Stimulated activated CD4-positive, alpha-beta T cell treated with anti-CD3 and anti-CD28 coated beads, TNF-alpha, amount 100 ng/mL, for 48 hours (primary cell): ENCODE data around the gene LRFN2.

Source experiments
- DNase-seq, 3 donors: peaks; one replicate each; pipeline ENCODE4 v3.0.0-alpha.2; 2020; ENCODE audit warnings: low read depth in 3 of 3

Gene LRFN2

DNA sequence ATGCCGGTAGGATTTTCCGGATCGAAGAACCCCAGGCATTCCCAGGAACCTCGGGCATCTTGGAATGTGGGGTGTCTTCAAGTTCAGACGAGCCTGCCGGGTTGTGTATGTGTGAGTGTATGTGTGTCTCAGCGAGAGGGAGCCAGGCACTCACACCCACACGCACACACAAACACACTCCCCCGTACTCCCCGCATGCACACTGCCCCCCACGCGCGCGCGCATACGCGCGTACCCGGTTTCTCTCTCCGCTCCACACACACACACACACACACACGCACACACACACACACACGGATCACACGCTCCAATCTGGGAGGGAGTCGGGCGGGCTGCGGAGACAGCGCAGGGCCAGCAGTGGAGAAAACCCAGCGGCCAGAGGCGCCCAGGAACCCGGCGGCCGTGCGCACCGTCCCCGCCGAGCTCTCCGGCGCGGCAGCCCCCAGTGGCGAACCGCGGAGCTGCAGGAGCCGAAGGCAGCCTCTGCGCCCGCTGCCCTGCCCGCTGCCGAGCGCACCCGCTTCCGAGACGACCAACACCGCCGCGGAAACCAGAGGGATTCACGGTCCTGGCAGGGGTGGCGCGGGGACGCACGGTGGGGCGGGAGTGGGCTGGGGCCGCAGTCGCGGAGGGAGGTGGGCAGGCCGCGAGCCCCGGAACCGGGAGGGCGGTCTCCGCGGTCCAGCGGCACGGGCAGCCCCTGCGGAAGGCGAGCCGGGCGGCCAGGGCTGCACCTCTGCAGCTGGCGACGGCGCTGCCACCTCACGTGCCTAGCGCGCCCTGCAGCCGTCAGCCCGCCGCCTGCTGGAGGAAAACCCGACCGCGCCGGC, at the start of gene LRFN2:
Gene LRFN2, minus strand, starts transcription at position 125 of the 830 bp plus-strand sequence.
- DNase-seq, result peak; percentile 46 to 62 (median 56)

DNA sequence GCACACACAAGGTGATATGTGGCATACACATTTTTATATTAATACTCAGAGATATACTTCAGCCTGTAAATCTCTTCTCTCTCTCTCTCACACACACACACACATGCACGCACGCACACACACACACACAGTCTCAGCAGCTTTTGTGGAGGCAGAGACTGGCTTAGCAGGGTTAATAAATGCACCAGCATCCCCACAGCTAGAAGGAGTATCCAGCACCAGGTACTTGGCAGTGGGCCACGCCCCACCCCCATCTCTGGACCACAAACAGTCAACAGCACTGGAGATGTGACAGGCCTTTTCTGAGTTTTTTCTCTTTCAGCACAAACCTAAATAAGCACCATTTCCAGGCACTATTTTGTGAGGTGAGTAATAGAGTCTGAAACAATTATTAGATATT, 47.3 kb upstream of the LRFN2 start:
- DNase-seq, result no peak

DNA sequence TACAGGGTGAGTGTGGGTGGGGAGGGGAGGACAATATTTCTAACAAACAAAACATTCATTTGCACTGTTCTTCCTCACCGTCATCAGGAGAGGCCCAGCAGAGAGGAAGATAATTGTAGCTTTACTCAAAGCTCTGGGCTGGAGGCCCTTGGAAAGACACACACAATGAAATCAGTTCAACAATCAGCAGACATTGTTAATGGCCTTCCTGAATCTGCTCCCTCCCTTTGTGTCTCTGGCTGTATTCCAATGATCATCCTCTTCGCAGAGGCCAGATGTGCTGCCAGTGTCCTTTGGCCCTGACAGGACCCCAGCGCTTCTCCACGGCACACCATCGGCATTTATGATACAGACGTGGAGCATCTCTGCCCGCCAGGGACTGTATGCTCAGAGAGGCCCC, 44.6 kb upstream of the LRFN2 start:
- DNase-seq, result no peak

DNA sequence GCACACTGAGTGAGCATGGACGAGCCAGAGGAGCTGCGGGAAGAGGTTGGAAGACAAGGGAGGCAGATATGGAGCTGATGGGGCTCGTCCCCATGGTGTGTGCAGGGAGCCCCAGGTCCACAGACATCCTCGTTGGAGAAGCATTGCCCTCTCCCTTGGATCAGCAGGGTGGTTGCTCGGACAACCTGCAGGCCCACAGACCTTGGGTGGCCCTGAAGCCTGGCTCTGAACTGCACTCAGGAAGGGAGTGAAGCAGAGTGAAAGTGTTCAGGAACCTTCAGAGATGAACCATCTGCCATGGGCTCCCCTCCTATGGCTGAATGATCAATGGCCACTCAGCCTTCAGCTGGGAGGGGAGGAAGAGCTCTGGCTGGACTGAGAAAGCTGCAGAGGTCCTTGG, 43.3 kb upstream of the LRFN2 start:
- DNase-seq, result no peak

DNA sequence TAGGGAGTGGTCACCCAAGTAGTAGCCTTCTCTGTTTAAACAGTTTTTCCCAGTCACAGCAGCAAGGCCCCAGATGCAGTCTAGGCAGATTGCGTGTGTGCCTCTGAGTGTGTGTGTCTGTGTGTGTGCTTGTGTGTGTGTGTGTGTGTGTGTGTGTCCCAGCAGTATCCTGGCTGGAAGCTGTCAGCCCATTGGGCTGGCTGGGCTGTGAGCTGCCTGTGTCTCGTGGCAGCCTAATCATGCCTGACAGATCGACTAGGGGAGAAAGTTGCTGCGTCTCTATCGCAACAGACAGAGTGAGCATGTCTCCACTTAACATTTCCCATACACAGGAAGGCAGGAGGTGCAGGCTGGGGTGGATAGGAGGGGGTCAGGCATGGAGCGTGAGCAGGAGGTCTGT, 42.9 kb upstream of the LRFN2 start:
- no peak for DNase-seq

DNA sequence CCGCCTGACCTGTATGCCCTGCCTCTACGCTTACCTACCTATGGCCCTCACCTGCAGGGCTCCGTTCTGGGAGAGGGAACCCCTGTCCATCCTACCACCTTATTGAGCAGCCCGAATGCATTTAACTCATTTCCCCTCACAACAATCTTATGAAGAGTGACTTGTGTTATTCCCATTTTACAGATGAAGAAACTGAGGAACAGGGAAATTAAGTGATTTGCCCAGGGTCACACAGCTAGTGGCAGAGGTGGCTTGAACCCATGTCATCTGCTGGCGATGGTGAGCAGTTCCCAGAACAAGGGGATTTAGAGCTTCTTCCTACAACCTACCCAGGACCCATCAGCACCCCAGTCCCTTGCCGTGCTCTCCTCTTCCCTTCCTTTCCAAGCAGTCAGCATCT, 42.3 kb upstream of the LRFN2 start:
- no peak for DNase-seq

DNA sequence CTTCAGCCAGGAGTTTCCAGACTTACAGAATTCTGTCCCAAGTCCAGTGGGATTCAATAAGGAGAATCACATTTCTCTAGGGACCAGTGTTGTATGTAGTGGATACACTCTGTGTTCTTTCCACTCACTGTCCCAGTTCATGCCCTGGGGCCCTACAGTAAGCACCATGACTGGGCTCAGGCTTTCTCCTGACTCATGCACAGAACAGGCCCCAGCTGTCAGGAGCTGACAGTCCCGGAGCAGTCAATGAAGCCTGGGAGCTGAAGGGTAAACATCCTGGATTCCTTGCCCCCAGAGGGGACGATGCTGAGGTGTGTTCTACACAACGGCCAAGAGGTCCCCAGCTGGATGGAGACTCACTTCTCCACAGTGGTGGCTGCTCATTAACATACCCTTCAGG, 40.2 kb upstream of the LRFN2 start:
- DNase-seq, result no peak

DNA sequence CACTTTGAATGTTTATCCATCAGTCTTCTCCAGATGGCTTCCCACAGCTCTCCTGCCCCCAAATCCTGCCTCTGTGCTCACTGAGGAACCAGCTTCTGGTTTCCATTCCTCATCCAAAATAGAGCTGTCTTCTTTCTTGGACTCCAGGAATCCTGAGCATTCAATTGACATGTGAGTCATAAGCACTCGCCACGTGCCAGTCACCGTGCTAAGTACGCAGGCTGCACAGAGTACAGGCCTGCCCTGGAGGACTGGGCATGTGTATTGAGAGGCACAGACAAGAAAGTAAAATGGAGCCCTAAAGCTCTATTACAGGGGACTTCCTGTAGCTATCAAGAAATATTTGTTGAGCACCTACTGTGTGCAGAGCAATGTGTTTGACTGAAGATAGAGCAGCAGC, 39.7 kb upstream of the LRFN2 start:
- no peak for DNase-seq

DNA sequence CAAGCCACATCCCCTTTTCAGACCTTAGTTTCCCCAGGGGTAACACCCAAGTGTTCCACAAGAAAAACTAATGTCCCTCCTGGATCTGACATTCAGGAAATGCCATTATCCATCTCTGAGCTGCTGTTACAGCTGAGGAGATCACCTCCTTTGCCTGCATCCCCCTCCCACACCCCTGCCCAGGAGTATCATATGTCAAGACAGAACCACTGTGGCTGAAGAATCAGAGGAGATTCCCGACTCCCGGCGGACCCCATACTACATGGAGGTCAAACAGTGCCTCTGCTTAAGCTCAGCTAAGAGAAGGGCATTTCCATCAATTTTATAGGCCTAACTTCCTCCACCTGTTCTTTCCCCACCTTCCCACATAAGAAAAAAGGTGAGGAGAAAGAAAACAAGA, 36.8 kb upstream of the LRFN2 start:
- no peak for DNase-seq

DNA sequence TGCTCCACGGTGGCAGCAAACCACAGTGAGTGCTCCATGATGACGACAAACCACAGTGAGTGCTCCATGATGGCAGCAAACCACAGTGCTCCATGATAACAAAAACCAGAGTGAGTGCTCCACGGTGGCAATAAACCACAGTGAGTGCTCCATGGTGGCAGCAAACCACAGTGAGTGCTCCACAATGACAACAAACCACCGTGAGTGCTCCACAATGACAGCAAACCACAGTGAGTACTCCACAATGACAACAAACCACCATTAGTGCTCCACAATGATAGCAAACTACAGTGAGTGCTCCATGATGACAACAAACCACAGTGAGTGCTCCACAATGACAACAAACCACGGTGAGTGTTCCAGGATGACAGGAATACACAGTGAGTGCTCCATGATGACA, 36.0 kb upstream of the LRFN2 start:
- no peak for DNase-seq

DNA sequence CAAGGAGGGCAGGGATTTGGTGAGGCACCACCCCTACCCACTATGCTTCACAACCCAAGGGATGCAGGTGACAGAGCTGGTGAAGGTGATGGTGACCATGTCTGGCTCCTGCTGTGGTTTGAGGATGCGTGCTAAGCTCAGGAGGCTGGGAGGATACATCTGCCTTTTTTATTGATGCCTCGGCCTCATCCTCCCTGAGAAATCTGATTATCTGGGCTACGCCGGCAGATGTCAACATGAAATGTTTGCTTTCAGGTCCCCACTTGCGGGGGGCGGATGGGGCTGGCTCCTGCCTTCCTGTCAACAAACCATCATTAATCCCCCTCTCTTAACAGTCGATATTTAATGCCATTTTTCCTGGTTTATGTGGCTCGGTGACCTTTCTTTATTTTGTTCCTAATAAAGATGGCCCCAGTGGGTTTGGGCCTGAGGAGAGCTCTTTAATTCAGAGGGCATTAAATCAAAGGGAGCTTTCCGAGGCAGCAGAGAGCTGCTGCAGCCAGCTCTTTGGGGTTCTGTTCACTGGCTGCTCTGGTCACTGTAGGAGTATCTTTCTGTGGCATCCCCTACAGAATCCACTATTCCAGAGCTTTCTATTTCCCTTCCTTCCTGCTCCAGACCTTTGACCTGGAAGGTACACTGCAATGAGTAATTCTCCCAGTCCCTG, 33.5 kb upstream of the LRFN2 start:
- DNase-seq, result no peak

DNA sequence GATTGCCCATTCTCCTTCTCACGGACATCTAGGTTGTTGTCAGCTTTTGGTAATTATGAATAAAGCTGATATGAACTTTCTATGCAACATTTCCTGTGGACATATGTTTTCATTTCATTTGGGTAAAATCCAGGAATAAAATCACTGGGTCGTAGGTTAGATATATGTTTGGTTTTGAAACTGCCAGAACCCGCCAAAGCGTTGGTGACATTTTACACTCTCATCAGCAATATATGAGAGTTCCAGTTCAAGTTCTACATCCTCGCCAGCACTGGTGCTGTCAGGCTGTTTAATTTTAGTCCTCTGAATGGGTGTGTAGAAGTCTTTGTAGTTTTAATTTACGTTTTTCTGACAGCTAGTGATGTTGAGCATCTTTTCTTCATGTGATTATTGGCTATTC, 27.5 kb upstream of the LRFN2 start:
- DNase-seq, result no peak

DNA sequence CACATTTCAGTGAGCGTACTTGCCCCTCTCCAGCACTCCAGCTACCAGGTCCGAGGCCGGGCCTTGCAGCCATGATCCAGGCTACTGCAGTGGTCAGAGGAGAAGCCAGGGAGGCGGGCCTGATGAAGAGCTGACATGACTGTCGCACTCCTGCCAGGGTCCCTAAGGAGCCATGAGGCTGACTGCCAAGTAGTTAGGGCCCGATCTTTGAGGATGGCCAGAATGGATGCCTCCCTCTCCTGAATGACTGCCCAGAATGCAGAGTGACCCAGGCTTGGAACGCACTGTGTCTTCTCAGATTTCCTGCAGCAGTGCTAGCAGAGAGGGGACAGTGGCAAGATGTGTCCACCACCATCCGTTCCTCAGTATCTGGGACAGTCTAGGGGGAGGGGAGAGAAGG, 24.7 kb upstream of the LRFN2 start:
- DNase-seq, result no peak

DNA sequence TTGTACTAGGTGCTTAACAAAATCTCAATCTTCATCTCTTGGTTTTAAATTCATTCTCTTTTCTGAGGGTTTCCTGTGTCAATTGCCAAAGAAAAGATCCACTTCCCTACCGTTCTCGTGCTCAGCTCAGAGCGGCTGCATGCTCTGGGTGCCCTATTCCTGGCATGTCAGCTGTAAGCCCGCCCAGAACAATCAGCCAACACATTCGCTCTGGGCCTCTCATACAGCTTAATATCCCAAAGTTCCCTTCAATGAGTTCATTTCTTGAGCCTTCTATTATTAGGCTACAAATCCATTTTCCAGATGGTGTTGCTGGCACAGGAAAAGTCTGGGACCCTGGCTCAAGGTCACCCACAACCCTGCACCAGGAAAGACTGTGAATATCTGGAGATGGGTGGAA, 24.3 kb upstream of the LRFN2 start:
- no peak for DNase-seq

DNA sequence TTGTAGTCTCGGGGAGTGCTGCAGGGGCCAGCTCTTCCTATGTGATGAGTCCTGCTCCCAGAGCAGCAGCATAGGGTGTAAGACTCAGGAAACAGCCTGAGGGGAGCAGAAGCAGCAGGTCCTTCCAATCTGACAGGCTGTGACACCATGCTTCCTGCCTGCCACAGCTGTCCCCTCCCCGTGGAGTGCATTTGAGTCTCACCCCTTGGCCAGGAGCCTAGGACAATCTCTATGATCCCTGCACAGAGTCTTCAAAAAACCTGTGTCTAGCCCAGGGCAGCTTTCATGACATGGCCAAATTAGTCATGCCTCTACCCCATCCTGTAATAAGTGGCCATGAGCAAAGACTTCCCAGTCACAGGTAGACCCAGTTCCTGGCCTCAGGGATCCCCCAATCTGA, 23.1 kb upstream of the LRFN2 start:
- no peak for DNase-seq

DNA sequence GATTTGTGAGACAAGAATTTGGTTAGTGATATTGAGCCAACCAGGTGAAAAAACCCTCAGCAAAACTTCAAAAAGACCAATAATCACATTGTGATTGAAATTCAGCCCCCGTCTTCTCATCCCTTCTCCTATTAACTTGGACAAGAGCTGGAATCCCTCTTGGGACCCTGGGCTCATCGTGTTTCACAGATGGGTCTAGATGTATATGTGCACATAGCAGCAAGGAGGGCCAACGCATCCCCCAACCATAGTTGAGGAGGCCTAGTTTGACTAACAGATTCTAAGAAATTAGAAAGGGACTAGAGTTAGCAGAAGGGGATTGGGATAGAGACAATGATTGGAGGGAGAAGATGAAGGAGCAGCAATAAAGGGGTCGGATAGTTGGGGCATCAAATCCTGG, 19.8 kb upstream of the LRFN2 start:
- DNase-seq, result no peak

DNA sequence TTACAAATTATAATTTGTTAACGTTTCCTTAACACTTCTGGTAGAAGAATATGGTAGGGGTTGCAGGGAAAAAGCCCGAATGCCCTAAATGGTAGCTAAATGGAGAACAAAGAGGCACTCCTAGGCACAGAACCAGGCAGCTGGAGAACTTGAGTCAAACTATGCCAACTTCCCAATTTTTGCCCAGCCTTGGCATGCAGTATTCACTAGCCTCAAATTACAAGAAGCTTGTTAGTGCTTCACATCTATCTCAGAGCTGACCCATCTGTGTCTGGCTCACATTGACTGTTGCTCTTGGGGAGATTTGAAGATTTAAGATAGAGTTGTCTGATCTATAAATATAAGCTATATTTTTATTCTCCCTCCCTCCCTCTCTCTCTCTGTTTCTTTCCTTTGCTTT, 19.4 kb upstream of the LRFN2 start:
- no peak for DNase-seq

DNA sequence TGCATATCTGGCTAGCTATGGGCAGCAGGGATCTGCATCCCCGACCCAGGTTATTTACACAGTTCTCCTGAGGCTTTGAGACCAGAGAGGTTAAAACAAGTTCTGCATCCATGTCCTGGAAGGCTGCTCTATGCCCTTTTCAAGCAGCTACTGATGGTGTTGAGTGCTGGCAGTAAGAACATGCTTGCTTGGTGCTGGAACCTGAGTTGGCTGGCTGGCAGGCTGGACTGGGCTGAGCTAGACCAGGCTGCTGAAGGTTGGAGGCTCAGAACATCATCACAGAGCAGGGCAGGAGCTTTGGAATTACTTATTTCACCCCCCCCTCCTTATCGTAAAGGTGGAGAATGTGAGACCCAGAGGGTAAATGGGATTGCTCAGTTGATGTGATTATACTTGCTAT, 16.9 kb upstream of the LRFN2 start:
- DNase-seq, result no peak

DNA sequence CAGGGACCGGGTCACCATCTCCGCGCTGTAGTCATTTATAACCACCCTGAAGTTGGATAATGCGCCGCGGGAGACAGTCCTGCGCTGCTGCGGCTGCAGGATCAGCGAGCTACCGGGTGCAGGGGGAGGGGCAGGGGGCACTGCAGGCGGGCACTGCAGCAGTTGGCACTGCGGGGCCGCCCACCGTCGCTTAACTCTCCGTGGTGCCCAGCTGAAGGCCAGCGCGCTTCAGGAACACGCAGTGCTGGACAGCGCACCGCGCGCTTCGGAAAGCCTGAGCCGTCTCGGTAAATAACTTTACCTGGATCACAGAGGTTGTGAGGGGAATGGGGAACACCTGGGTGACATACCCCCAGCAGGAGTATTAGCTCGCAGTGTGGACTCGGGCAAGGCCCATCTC, 12.4 kb upstream of the LRFN2 start:
- no peak for DNase-seq

DNA sequence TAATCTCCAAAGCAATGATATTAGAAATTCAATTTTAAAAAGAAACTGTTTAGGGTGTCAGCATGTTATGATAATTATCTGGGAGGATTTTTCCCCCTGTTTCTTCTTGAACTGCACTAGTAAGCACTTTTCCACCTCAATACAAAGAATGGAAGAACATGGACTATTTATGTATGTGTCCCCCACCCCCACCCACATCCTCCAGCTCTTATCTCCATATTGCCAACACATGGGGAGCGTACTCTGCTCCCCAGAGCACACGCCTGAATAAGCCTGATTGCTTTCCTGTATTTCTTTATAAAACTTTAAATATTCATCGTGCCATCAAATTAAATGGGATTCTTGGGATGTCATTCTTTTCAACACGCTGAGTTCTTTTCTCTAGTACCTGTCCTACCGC, 11.4 kb upstream of the LRFN2 start:
- DNase-seq, result no peak

DNA sequence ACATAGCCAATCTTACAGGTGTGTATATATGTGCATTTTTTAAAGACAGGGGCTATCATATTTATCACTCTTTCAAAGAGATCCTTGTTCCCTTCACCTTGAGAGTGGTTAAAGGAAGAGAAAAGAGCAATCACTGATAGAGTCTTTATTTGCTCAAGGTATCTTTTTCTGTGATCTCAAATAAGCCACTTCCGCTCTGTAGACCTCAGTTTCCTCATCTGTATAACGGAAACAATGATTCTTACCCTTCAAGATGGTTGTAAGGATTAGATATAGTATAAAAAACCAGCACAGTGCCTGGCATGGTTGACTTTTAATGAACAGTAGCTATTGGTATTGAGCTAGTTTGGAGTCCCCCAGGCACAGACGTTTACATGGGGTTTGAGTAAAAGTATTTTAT, 10.1 kb upstream of the LRFN2 start:
- DNase-seq, result no peak

DNA sequence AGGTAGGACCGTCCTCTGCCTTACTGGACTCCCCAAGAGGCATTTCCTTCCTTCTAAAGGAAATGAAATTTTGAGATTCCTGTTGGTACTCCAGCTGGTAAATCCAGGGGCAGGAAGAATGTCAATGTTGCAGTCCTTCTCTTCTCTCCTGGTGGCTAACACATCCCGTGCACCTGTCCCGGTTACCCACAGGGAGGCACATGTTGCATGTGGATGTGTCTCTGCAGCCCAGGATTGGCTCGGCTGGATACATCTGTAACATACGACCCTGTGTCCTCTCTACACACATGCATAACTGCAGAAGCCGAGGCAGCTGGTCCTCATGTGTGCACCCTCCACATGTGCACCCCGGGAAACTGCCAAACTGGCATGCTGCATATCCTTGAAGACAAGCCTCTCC, 1.3 kb upstream of the LRFN2 start:
- no peak for DNase-seq

DNA sequence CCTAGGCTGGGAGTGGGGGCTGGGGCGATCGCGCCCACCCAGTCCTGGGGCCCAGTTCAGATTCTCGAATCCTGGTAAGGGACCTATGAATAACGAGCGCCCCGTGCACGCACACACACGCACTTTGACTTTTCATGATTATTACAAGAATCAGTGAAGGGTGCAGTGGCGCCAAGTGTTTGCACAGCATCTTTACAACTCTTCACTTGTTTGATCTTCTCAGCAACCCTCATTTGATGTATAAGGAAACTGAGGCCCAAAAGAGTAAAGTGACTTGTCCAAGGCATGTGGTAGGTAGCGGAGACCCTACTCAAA, 863 bp upstream of the LRFN2 start:
- DNase-seq, result no peak
